Stimulated activated CD8-positive, alpha-beta memory T cell treated with anti-CD3 and anti-CD28 coated beads, Interleukin-12 subunit alpha, Interleukin-12 subunit beta, amount 100 ng/mL, for 24 hours (primary cell): Measurements from ENCODE around the gene GNAL.
"Not testable (repeated sequence)": the region's sequence is repeated elsewhere in the genome, so short reads cannot be mapped to it uniquely, and the experiment has no call there.

Source experiments
- DNase-seq: peaks from one replicate; pipeline ENCODE4 v3.0.0-alpha.2; 2020; ENCODE audit errors: extremely low read depth

GNAL gene

DNA sequence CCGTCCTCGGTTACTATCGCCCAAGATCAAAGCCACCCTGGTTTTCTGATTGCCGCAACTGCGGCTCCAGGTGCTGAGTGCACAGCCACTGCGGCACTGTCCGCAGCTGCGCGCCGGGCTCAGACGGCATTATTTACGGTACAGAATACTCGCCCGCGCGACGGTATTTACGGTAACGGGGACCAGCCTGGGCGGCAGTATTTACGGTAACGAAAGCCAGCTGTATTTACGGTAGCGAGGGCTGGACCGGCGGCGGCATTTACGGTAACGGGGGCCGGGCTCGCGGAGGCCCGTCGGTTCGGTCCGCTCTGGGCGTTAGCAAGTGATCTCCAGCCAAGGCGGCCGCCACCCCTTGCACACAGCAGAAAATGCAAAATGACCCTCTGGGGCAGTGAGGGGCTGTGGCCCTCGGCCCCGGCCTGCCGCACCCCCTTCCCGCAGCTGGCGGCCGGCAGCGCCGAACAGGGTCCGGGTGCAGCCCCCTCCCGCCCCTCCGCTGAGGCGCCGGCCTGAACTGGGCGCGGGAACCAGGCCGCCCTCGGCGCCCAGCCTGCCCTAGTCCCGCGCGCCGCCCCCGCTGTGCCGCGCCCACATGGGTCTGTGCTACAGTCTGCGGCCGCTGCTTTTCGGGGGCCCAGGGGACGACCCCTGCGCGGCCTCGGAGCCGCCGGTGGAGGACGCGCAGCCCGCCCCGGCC lies at the start of gene GNAL:
Gene GNAL, plus strand, starts transcription at position 293 of the 697 bp plus-strand sequence. Its CDS starts 300 bp downstream, at position 593.
- DNase-seq = peak; percentile 20

DNA sequence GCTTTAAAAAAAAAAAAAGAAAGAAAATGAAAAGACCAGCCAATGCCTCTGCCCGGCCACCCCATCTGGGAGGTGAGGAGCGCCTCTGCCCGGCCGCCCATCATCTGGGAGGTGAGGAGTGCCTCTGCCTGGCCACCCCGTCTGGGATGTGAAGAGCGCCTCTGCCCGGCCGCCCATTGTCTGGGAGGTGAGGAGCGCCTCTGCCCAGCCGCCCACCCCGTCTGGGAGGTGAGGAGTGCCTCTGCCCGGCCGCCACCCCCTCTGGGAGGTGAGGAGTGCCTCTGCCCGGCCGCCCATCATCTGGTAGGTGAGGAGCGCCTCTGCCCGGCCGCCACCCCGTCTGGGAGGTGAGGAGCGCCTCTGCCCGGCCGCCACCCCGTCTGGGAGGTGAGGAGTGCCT lies 41.8 kb upstream of the GNAL start:
- not testable (repeated sequence) for DNase-seq

DNA sequence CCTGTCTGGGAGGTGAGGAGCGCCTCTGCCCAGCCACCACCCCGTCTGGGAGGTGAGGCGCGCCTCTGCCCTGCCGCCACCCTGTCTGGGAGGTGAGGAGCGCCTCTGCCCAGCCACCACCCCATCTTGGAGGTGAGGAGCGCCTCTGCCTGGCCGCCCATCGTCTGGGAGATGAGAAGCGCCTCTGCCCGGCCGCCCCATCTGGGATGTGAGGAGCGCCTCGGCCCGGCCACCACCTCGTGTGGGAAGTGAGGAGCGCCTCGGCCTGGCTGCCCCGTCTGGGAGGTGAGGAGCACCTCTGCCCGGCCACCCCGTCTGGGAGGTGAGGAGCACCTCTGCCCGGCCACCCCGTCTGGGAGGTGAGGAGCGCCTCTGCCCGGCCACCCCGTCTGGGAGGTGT lies 41.3 kb upstream of the GNAL start:
- DNase-seq = not testable (repeated sequence)

DNA sequence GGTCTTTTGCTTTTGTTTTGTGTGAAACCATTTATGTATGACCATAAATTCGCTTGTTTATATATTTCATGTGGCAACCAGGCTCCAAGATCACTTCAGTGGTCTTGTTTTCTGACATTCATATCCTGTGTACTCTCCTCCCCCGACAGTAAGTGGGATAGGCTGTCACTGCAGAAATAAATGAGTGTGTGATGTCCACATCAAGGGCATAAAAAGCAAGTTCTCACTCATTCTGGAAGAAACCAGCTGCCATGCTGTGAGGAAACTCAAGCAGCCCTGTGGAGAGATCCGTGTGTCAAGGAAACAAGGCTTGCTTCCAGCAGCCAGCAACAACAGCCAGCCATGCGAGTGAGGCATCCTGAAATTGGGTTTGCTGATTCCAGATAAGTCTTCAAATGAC lies 39.2 kb upstream of the GNAL start:
- DNase-seq = no peak

DNA sequence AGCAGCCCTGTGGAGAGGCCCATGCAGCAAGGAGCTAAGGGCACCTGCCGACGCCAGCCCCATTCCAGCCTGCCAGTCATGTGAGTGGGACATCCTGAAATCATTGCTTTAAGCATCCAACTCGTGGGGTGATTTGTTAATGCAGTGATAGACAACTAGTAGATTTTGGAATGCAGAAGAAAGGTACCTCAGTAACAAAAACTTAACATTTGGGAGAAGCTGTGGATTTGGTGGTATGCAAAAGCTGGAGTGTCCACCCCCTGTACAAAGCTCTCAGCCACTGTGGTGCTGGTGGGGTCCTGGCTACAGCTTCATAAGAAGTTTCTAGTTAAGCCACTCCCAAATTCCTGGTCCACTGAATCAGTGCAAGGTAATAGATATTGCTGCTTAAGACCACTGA lies 37.2 kb upstream of the GNAL start:
- DNase-seq = no peak

DNA sequence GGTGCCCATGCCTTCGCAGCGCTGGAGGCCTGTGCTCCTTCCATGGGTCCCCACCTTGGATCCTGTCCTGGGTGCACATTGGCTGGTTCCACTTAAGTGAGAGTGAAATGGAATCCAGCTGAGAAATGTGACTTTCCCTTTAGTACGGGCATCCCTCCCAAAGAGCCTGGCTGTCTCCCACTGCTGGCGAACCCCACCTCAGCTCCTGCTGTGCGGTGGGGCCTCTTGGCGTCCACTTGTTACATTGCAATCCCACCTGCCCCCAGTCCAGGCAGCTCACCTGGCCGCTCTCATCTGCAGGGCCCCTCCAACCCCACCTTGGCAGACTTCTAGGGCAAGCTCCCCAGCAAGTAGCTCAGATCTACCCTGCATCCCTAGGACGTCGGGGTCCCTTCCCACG lies 35.5 kb upstream of the GNAL start:
- no peak for DNase-seq

DNA sequence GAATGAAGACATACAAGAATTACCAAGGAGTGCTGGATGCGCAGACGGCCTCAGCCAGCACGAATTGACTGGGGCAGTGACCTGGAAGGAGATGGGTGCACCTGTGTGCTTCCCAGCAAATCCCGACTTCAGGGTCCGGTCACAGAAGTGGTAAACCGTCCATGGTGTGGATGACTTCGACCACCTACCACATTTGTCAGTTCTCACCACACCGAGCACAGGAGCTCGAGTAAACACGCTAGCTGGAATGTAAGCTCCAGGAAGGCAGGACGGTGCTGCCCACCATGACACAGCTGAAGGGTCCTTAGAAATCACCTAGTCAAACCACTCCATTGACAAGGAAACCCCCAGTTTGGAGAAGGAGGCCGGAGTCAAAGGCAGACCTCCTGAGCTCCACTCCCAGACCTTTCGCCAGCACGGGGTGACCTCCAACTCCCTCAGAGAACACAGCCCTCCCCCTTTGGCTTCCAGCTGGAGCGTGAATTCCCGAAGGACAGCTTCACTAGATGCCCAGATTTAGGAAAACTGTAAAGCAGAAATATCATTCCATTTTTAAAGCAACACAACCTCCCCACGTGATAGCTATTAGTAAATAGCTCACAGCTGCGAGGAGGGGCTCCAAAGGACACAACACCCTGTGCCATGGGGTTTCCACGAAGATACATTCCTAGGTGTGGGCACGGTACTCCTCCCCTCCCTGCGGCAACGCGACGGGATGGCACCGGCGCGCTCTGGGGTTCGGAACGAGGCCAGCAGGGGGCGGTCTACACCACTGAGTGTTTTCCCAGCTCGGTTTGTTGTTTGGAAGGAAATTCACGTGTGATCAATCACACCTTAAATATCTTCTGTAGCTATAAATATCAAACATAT lies 34.1 kb upstream of the GNAL start:
- DNase-seq = peak; percentile 16

DNA sequence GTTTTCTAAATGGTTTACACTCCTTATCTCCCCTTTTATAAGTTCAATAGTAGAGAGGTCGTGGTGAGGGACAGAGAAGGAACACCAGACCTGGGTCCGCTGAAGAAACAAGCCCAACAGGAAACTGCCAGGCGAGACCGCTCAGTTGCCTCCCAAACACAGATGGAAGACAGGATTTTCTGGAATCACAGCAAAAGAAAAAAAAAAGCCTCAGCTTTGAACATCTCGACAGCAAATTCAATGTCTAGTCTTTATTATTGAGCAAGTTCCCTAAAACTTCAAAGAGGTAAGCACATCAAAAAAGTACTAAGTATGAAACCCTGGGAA lies 33.5 kb upstream of the GNAL start:
- no peak for DNase-seq

DNA sequence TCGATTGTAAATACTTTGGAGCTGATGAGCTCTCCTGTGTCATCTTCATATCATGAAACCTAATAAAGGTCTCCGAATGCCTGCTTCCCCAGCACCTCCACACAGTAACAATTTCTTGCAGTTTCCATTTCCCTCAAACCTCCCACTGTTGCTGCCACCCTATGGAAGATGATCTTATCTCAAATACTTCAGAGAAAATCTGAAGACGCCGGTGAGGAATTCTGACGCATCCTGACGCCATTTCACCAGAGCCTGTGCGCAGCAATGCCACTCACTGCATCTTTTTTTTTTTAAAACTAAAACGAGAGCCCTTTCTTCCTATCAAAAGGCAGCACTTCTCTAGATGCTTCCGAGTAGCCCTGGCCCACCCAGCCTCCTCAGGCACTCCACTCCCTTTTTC lies 31.9 kb upstream of the GNAL start:
- no peak for DNase-seq

DNA sequence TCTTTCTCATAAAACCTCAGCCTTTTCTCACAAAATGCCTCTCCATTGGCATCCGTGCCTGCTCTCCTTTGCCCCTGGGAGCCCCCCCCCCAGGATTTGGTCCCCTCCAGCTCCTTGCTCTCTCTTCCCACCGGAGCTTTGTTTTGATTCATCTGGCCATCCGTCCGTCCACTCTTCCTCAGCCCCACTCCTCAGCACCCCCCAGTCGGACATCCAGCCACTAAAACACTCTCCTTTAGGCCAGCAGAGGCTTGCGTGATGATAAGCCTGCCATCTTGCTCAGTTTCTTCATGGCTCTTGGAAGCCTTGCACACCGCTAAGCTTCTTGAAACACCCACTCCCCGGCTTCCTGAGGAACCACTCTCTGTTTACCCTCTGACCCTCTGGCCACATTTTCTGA lies 31.5 kb upstream of the GNAL start:
- no peak for DNase-seq

DNA sequence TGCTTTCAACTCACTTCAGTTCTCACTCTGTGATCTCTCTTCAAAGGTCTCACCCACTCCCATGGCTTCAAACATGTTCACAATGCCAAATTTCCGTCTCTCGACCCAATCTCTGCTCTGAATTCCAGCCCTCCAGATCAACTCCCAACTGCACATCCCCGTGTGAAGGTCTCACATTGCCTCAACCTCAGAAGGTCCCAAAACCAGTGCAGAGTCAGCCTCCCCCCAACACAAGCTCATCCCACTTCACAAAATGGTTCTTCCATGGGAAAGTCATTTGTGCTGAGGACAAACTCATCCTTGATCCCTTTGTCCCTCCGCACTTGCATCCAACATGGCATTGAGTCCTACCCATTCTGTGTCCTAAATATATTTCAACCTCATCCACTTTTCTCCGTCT lies 31.0 kb upstream of the GNAL start:
- DNase-seq = no peak

DNA sequence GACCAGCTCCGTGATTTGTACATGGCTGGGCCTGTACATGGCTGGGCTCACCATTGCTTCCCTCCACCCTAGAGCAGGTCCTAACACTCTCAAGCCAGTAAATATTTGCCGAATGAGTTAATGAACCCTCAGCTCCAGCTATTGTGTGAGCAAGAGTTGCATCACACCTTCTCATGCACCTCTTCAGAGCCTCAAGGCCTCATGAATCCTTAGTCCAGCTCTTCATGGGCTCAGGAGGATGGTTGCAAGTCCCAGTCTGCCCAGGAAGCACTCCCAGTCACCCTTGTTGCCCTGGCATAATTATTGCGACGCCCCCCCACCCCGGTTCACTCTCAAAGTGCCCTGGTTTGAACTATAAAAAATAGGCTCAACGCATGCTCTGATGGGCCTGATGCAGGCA lies 30.1 kb upstream of the GNAL start:
- no peak for DNase-seq

DNA sequence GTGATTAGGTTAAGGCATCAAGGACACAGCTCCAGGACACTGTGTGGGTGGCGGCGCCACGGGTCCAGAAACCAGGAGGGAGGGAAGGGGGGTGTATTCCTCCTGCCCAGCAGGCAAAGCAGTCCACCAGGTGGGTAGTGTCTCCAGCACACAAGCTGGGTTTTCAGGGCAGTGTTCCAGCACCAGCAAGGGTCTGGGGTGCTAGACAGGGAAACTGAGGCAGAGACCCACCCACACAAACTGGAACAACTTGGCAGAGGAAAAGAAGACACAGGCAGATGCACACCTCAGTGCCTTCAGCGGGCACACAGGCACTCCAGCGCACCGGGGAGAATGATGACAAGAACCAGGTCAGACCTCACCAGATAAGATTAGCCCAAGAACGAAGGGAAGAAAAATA lies 28.4 kb upstream of the GNAL start:
- DNase-seq = no peak

DNA sequence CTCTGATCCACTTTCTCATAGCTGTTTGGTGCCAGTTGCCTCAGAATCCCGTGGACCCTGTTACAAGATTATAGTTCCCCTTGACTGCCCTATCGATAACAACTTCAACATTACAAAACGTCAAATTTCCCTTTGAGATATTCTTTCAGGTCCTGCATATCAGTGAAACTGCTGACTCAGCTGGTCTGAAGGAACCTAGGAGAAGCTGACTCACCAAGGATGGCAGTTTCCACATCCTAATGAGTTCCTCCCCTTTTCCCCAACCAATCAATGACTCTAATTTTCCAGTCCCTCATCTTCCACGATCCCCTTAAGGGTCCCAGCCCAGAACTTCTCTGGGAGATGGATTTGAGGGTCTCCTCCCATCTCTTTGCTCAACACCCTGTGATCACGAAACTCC lies 27.6 kb upstream of the GNAL start:
- no peak for DNase-seq

DNA sequence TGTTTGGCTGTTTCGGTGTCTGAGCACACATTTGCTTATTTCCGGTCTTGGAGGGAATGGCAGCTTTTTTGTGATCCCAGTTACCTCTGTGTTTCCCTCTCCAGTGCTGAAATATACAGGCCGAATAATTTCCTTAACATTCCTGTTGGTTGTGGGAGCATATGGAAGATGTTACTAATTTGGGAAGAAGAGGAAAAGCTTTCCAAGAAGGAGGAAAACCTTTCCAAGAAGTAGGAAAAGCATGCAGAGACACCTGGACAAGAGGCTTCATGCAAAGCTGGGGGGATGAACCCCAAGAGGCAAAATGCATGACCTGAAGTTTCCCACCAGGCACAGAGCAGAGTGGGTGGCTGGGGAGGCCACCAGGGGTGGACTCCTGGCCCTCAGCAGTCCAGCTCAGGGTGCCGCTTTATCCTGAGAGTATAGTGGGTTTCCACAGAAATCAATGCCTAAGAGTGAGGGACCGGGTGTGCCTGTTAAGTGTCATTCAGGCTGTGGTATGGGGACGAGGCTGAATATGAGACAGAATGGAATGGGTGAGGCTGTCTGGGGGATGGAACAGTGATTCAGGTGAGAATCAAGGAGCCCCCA lies 25.5 kb upstream of the GNAL start:
- no peak for DNase-seq

DNA sequence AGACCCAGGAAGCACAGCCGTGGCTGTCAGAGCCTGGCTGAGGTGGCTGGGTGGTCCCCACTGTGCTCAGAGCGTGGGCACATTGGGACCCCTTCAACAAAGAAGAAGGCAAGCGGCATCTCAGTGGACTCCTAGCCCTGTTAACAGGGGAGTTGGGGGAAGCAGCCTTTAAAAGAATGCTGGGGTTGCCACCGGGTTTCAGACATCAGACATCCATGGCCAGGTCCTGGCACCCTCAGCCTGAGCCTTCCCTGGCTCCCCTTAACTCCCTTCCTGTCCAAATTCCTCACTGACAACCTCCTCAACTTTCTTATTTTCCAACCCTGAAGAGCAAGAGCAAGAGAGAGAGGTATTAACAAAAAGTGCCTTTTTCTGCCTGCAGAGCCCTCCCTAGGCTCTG lies 24.8 kb upstream of the GNAL start:
- no peak for DNase-seq

DNA sequence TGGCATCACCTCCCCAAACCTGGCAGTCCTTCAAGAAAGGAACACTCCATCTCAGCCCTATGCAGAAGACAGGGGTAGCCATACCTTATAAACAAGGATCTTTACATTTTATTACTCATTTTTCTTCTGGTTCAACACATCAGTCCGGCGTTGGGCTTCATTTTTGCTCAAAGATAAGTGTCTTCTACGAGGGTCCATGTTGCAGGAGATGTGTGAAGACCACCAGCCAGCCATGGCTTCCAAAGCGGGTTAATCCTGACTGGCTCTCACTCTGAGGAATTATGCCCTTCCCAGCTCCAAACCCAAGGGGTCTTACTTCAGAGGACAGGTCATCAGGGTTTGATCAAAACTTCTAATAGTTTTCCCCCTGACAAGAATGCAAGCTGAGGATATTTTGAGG lies 23.9 kb upstream of the GNAL start:
- DNase-seq = no peak

DNA sequence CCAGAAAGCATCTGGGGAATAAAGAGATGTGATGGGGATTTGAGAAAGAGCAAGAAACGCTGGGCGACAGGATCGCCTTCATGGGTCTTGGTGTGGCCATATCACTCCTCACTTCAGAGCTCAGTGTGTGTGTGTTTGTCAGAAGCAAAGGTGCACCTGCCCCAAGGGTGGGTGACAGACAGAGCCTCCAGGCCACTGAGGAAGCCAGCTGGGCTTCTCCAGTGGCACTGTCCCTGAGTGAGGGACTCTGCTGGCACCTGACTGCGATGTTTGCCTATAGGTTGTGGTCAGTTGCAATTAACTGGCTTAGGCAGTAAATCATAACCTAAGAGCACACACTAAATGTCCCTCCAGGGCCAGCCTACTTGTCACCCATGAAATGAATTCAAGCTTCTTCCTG lies 23.5 kb upstream of the GNAL start:
- no peak for DNase-seq

DNA sequence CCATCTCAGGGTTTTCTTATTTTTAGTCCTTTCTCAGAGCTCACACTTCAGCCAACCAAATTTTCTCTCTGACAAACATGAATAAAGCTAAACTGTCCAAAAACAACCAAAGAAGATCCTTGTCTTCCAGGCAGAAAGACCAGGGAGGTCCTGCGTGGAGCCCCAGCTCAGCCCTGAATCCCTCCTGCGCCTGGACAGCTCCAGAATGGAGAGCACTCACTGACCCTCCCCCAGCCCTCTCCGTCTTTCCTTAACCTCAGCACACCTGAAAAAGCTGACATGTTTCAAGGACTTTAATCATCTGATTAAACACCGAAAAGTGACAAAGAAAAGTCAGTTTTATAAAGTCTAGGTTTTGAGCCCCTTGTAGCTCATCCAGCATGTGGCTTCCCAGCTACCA lies 22.9 kb upstream of the GNAL start:
- DNase-seq = no peak

DNA sequence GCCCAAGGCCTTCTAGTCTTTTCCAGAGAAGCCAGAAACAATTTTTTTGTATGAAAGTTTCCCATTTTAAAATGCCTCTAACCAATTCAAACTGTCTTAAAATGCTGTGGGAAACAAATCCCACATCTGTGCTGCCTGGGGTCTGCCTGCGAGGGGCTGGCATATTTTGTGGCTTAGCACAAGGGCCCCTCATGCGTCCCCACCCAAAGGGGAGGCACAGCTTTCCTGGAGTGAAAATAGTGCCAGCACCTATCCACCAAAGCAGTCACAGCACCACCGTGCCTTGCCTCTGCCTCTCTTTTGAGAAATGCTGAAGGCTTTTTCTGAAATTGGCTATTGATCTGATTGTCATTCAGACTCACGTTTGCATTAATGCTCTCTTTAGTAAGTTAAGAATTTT lies 22.2 kb upstream of the GNAL start:
- DNase-seq = no peak

DNA sequence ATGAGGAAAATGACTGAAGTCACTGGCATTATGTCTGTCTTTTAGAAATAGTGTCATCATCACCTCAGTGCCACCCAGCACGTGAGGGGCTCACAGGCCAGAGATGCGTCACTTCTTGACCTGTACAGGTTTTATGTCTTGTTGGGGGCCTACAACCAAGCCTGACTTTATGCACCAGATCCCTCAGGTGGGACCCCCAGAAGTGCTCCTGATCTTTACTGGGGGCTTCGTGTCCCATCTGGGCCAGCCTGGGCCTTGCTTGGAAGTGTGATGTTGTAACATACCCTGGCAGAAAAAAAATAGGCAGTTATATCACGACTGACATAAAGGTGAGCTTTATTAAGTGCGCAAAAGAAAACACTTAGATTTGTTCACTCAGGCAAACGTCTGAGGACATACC lies 21.5 kb upstream of the GNAL start:
- no peak for DNase-seq

DNA sequence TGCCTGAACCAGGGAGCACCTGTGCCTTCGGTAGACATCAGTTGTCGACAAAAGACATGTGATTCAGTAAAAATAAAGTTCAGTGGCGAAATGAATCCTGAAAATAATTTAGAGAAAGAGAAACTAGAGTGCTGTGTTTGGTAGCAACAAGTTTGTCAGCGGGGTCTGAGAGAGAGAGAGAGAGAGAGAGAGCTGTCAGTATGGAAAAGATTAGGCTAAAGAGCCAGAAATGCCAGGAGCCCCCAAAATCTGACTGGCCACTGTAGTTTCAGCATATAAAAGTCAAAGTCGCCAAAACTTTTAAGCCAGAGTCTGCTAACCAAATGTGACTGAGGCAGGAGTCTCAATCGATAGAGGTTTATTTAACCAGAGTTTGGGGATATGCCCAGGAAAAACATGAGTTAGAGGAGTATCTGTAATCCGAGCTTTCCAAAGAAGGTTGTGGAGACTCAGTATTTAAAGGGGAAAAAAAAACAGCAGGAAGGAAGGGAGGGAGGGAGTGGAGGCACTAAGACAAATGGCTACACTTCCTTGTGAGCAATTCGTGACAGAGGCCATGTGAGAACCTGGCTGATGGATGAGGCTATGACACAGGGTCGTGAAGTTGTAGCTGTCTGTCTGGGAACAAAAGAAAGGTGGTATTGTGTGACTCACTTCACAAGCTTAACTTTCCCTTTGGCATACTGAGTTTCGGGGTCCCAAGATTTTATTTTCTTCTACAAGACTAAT lies 20.5 kb upstream of the GNAL start:
- no peak for DNase-seq
